ENCODE data around the gene UHRF1. TPM values are rescaled to one million over a fixed set of nuclear protein-coding genes. Genes with fewer than 3 reads are reported as not detected.
"Not testable (repeated sequence)": the region's sequence is repeated elsewhere in the genome, so short reads cannot be mapped to it uniquely, and the experiment has no call there.

The UHRF1 gene
- total RNA-seq, result 139 and 141 TPM in 2 replicates

- intact Hi-C loops (cut with micrococcal nuclease), result no loop called here
Observed at GRCh38 chr19:4909156-4909896, at the start of gene UHRF1. Gene UHRF1, plus strand, starts transcription at chr19:4909501. Its CDS starts 1,385 bp downstream, at chr19:4910886.

GRCh38 chr19:4859697-4860096, 49.6 kb upstream of the UHRF1 start:
- intact Hi-C loops (cut with micrococcal nuclease), result no loop called here

- intact Hi-C loops (cut with micrococcal nuclease), result no loop called here
Observed at GRCh38 chr19:4861147-4861546, 48.2 kb upstream of the UHRF1 start.

DNA sequence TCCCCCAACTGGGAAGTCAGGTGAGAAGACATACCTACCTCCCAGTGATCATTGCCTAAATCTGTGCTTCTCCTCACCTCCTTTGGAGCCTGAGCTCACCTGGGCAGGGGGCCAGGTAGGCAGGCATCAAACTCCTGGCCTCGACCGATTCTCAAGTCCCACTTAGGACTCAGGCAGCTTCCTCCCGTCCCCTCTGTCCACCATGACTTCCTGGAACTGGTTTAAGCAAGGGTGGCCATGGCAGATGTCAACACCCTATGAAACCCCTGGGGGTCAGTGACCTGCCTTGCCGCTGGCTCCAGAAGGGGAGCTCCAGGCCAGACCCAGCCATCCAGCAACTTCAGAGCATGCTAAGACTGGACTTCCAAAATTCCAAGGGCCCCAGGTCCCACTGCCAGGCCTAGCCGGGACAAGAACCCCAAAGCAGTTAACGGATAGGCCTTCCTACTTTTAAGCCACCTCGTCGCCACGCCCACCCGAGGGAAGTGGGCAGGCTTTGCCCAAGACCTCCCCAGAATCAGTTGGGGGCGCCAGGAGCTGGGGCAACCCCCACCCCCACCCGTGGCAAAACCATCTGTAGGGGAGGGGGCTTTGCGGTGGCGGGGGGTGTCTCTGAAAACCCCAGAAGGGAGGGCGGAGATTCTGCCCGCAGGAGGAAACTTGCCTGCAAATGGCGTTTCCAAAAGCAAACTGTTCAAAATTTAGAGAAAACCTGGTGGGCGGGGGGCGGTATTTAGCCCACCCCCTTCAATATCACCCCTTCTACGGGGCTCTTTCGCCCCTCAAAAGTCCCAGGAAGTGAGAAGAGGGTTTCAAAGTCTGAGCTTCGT, 42.5 kb upstream of the UHRF1 start:
- intact Hi-C loops (cut with micrococcal nuclease), result loop anchor here (1.0 kb wide), 1 partner anchor 43 kb away; no protein-coding TSS in a partner anchor

- intact Hi-C loops (cut with micrococcal nuclease), result loop anchor here (1.0 kb wide), 1 partner anchor 43 kb away; no protein-coding TSS in a partner anchor
Observed at GRCh38 chr19:4867534-4868285, 41.6 kb upstream of the UHRF1 start, which contains the start of gene PLIN3. Gene PLIN3, minus strand, starts transcription at chr19:4867667. Its CDS starts 6,273 bp downstream, at chr19:4861394.

DNA sequence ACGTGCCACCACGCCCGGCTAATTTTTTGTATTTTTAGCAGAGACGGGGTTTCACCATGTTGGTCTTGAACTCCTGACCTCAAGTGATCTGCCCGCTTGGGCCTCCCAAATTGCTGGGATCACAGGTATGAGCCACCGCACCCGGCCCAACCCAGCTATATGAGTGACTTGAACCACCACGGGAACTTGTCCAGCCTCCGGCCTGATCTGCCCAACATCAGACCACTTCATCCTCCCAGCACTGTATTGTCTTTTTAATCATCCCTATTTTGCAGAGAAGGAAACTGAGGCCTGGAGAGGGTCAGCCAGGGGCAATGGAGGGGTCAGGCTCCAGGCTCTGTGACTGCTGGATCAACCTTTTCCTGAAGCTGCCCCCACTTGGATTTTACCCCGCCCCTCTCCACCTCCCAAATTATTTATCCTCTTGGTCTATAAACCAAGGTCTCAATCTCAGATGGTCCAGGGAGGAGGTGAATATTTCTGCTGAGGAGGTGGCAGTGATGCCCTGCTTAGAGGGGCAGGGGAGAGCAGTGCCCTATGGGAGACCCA, 40.9 kb upstream of the UHRF1 start:
- intact Hi-C loops (cut with micrococcal nuclease), result no loop called here

DNA sequence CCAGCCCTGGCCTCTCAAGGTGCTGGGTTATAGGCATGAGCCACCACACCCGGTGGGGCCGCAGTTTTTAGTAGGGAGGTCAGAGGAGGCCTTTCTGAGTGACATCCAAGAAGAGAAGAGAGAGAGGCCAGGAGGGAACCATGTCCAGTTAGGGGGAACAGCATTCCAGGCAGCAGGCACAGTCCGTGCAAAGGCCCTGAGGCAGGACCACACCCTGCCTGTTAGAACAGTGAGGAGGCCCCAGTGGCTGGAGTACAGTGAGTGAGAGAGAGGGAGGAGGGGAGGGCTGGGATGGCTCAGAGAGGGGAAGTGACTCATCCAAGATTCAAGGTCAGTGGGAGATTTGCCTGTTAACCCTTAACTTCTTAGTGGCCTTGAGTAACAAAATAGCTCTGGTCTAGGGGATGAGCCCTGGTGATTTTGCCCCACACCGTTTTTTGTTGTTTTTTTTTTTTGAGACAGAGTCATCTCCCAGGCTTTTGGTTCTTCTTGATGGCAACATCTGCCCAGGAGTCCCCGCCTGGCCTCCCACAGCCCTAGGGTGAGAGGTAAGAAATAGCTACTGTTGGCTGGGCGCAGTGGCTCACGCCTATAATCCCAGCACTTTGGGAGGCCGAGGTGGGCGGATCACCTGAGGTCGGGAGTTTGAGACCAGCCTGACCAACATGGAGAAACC, 39.1 kb upstream of the UHRF1 start:
- intact Hi-C loops (cut with micrococcal nuclease), result no loop called here

DNA sequence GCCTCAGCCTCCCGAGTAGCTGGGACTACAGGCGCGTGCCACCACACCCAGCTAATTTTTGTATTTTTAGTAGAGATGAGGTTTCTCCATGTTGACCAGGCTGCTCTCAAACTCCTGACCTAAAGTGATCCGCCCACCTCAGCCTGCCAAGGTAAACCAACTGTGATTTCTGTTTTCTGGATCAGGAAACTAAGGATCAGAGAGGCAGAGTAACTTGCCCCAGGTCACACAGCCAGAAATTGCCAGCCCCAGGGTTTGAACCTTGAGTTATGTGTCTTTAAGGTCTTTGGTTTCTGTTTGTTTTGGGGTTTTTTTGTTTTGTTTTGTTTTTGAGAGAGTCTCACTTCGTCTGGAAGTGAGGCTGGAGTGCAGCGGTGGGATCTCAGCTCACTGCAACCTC, 37.6 kb upstream of the UHRF1 start:
- intact Hi-C loops (cut with micrococcal nuclease), result loop anchor here (1.0 to 2.0 kb wide), 2 partner anchors 40 to 159 kb away; no protein-coding TSS in a partner anchor

DNA sequence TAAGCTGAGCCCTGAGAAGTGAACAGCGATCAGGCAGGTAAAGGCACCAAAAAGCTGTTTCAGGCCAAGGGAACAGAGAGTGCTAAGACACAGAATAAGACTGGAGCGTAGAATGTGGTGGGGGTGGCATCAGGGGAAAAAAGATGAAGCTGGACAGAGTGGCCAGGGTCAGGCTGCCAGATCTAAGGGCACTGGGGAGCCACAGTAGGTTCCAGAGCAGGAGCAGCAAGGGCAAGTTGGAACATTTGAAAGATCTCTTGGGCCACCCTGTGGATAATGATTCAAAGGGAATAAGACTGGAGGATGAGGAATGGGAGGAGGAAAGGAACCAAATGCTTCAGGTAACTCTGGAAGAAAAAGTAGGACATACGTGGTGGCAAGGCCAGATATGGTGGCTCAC, 35.4 kb upstream of the UHRF1 start:
- intact Hi-C loops (cut with micrococcal nuclease), result loop anchor here (2.0 kb wide), 1 partner anchor 157 kb away; no protein-coding TSS in a partner anchor

DNA sequence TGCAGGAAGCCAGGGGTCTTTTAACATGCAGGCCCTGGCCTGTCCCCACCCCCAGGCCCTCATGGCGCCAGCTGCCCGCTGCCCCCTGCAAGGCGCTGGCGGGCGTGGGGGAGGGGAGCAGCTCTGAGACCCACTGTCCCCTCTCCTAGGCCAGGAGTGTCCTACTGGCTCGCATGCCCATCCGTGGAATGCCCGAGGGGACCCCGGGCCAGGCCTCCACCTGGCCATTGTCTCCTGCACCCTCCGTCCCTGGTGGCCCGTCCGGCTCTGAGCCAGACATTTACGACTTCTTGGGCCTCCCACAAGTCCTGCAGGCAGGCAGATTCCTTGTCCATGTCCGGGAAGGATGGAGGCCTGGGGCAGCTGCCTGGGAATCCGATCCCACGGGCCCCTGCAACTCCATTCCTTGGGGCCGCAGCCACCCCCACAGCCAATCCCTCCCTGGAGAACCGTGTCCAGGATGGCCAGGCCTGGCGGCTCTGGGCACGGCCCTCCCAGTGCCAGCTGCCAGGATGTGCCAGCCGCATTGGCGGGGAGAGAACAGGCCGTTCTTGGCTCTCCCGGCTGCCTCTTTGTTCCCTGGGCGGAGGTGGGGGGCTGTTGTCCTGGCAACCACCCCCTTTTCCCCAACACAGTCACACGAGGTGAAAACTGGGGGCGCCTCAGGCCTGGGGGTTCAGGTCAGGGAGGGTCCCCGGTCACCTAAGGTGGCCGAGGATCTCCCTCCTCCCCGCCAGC, 31.4 kb upstream of the UHRF1 start:
- intact Hi-C loops (cut with micrococcal nuclease), result no loop called here

DNA sequence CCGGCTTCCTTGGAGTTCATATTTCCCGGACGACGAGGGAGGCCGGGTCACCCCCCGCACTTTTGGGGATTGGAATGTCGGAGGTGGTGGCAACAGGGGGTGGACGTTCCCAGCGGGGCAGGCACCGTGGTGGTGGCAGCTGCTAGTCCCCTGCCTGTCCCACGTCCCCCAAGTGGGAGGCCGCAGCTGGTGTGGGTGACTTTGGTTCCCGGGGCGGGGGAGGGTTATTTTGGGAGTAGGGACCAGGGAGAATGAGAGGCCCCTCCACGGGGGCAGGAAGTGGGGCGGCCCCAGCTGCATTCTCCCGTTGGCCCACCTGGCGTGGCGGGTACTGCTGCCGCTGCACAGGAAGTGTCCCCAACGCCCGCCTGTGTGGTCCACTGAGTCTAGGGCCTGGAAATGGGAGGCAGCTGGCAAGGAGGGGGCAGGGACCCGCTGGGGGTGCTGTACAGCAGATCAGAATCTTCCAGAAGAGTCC, 30.8 kb upstream of the UHRF1 start:
- intact Hi-C loops (cut with micrococcal nuclease), result no loop called here

DNA sequence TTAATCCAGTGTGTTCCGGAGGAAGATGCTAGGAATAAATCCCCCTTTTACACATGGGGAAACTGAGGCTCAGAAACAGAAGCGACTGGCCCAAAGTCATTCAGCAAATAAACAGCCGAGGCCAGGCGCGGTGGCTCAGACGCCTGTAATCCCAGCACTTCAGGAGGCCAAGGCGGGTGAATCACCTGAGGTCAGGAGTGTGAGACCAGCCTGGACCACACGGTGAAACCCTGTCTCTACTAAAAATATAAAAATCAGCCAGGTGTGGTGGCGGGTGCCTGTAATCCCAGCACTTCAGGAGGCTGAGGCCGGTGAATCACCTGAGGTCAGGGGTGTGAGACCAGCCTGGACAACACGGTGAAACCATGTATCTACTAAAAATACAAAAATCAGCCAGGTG, 30.3 kb upstream of the UHRF1 start:
- intact Hi-C loops (cut with micrococcal nuclease), result no loop called here

DNA sequence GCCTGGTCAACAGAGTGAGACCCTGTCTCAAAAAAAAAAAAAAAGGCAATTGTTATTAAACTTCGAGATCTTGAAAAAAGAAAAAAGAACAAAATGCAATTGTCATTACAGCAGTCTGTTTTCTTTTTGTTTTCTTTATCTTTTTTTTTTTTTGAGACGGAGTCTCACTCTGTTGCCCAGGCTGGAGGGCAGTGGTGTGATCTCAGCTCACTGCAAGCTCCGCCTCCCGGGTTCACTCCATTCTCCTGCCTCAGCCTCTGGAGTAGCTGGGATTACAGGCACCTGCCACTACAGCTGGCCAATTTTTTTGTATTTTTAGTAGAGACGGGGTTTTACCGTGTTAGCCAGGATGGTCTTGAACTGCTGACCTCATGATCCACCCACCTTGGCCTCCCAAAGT, 26.4 kb upstream of the UHRF1 start:
- intact Hi-C loops (cut with micrococcal nuclease), result not testable (repeated sequence)

GRCh38 chr19:4884993-4885392, 24.3 kb upstream of the UHRF1 start:
- intact Hi-C loops (cut with micrococcal nuclease), result not testable (repeated sequence)

DNA sequence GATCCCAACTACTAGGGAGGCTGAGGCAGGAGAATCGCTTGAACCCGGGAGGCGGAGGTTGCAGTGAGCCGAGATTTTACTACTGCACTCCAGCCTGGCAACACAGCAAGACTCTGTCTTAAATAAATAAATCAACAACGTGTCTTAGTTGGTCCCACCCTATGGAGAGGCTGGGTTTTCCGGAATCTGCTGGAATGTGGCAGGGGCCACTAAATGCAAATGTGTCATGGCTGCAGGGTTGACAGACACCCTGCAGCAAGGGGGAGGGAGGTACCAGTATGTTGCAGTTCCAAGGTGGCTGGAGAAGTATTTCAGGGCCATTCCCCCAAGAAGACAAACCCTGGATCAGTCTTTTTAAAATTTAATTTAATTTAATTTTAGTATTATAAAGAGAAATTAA, 21.5 kb upstream of the UHRF1 start:
- intact Hi-C loops (cut with micrococcal nuclease), result not testable (repeated sequence)

GRCh38 chr19:4889034-4889815, 20.1 kb upstream of the UHRF1 start:
- intact Hi-C loops (cut with micrococcal nuclease), result no loop called here

- intact Hi-C loops (cut with micrococcal nuclease), result no loop called here
Observed at GRCh38 chr19:4891066-4891465, 18.2 kb upstream of the UHRF1 start.

DNA sequence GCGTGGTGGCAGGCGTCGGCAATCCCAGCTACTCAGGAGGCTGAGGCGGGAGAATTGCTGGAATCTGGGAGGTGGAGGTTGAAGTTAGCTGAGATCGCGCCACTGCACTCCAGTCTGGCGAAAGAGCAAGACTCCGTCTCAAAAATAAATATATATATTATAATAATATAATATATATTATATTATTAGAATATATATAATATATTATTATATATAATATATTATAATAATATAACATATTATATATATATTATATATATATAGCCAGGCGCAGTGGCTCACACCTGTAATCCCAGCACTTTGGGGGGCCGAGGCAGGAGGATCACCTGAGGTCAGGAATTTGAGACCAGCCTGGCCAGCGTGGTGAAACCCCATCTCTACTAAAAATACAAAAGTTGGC, 16.3 kb upstream of the UHRF1 start:
- intact Hi-C loops (cut with micrococcal nuclease), result not testable (repeated sequence)

GRCh38 chr19:4896372-4896771, 12.9 kb upstream of the UHRF1 start:
- intact Hi-C loops (cut with micrococcal nuclease), result no loop called here

All from T-helper 2 cell treated with Interferon-gamma antibody and Interleukin-4, amounts not matched to agents 100 ng/mL and 5 ng/mL, for 36 hours (primary cell).